CD1c-positive myeloid dendritic cell (primary cell): ENCODE results near the gene RBBP9.
"Not testable (repeated sequence)": the region's sequence is repeated elsewhere in the genome, so short reads cannot be mapped to it uniquely, and the experiment has no call there.

Experiments
- DNase-seq: peaks from one replicate; pipeline ENCODE4 v3.0.0-alpha.2; 2016; ENCODE audit errors: extremely low spot score

RBBP9 gene

DNA sequence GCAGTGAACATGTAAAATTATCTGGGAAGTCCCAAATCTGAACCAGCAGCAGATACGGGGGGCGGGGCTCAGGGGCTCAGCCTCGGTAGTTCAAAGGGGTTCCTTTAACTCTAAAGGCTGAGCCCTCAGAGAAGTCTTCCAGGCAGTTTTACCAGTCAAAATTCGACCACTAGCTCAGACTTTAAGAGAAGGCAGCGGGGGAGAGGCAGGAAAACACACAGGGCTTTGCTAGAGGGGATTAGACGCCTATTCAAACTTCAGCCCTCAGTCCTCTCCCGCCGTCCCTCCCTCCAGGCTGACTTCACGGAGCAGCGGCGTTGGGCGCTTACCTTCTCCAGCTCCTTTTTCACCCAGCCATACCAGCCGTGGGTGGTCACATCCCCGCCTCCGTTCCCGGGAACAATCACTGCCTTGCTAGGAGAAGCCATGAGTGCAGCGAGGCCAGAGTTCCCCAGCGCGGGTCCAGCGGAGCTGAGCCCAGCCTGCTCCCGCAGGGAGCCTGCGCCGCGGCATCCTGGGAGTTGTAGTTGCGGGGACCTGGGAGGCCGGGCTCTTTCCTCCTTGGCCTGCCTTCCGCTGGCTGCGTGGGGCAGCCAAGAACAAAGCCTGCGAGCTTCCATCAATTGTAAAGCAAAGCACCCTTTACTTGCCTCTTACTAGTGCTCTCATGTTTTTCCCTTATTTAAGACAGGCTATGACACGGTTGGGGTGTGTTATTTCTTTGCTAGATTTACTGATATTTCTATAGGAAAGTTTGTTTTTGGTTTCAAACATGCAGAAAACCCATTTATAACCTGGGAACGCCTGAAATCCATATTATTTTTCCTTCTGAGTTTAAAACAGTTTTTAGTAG lies at the start of gene RBBP9:
TSS of gene RBBP9 (minus strand) at position 486 of the 853 bp plus-strand sequence. CDS start at position 428, 58 bp downstream.
- DNase-seq: peak; percentile 81

DNA sequence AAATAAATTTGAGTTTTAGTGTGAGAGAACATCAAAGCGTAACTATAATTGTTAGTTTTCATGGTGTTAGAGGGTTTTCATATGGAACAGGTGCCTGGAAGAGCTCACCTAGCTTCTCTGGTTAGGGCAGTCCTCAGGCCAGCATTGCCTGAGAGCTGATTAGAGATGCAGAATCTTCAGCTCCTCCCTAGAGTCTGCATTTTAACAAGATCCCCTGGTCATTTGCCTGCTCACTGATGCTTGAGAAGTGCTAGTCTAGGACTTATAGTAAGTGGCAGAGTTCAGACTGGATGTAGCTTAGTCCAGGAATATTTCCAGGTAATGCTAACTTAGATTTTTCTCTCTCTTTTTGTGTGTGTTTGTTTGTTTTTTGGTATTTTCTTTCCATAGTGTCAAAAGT lies 48.5 kb upstream of the RBBP9 start:
- no peak for DNase-seq

DNA sequence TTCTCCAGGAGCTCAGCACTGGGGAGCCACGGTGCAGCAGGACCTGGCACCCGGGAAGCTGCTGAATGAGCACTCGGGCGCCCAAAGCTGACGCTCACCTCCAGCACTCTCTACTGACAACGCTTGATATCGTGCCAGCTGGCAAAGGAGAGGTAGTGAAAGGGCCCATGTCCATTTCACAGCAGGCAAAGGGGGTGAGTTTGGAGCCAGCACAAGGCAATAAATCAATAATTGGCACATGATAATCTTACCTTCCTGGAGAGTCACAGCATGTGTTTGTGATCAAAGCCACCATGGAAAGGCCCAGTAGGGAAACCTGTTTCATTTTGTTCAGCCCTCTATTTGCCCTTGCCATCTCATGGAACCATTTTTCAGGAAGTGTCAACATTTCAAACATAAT lies 46.9 kb upstream of the RBBP9 start:
- DNase-seq: no peak

DNA sequence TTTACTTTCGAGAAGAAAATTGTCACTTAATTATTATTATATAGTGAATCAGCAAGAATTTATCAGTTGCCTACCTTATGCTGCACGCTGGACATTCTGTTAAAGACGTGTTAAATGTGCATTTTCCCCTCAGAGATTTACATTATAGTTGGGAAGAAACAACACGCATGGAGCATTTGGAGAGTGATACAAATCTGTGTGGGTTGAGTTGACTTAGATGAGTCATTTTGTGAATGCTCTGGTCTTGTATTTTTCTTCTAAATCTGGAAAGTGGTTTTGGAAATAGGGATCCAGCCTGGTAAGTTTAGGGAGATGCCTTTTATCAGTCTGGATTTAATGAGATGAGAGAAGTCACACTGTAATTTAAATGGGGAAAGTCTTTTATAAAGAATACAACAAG lies 46.2 kb upstream of the RBBP9 start:
- DNase-seq: no peak

DNA sequence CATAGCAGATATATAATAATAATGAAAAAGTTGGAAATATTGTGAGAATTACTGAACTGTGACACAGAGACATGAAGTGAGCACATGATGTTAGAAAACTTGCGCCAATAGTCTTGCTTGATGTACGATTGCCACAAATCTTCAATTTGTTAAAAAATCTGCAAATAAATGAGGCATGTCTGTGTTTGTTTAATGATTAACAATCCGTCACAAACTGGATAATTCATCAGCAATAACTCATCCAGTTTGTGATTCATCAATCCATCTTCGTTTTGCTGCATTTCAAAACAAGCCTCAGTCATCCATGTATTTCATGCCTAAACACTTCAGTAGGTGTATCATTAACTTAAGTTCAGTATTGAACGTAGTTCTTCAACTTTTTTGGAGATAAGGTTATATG lies 44.7 kb upstream of the RBBP9 start:
- DNase-seq: no peak

DNA sequence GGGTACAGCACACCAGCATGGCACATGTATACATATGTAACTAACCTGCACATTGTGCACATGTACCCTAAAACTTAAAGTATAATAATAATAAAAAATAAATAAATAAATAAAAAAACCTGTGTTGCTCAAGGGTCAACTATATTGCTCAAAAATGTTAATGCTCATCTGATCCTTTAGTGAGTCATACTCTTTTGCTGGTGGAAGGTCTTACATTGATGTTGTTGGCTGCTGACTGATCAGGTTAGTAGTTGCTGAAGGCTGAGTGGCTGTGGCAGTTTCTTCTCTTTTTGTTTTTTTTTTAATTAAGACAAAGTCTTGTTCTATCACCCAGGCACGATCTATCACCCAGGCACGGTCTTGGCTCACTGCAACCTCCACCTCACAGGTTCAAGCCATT lies 40.6 kb upstream of the RBBP9 start:
- no peak for DNase-seq

DNA sequence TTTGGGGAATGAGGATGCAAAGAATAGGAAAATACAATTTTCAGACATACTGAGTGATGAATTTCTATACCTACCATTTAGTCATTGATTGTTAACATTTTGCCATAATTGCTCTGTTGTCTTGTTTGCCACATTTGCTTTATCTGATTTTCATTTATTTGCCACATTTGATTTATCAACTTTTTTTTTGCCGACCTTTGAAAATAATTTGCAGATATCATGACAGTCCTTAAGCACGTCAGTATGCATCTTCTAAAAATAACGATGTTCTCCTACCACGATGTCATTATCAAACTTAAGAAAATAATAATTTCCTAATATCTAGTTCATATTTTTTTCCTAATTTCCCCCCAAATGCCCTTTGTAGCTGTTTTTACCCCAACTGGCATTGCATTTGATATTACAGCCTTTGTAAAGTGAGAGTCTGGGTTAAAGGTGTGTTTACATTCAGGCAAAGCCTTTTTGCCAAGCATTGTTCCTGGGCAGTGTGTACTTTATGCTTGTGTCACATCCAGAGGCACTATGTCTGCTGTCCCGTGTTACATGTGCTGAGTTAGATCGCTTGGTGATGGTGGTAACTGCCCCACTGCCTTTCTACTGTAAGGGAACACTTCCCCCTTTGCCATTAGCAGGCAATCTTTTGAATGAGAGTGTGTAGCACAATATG lies 37.1 kb upstream of the RBBP9 start:
- no peak for DNase-seq

DNA sequence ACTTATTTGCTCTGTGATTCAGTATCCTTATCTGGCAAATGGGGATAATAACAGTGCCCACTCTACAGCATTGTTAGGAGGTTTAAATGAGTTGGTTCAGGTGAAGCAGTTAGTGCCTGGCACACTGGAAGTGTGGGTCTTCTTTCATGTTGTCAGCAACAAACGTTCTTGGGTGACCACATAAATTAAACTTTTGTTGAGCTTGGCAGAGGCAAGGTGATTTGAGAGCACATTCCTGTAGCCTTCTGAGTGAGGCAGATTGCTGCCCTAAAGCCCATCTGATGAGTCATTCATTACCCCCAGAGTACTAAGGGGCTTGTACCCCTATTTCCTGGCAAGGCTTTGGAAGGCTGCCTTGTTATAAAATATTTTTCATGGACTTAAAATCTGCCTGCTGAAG lies 36.5 kb upstream of the RBBP9 start:
- DNase-seq: no peak

DNA sequence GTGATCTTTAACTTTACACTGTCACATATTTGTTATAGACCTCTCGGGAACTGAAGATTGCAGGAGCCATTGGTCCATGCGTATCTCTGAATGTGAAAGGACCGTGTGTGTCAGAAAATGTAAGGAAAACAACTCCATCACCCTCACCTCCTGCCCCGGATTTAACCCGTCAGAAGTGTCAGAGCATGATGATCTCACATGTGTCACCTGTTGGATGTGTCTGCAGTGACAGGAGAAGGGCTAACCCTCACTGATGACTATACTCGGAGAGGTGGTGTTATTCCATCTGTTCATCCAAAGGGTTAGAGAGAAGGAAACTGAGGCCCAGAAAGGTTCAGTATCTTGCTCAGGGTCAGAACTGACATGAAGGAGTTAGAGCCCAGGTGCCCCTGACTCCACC lies 35.6 kb upstream of the RBBP9 start:
- no peak for DNase-seq

DNA sequence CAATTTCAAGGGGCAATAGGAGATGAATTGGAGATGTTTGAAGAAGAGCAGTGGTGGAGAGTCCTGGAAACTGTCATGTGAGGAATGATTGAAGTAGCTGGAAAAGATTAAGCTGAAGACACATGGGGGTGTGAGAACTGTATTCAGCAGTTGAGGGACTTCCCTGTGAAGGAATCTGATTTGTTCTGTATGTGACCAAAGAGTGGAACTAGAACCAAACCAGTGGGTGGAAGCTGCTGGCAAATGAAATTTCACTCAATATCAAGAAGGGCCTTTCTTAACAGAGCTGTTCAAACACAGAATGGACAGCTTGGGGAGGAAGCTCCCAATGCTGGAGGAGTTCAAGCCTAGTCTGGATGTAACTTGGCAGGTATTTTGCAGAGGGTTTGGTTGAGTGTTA lies 32.0 kb upstream of the RBBP9 start:
- no peak for DNase-seq

DNA sequence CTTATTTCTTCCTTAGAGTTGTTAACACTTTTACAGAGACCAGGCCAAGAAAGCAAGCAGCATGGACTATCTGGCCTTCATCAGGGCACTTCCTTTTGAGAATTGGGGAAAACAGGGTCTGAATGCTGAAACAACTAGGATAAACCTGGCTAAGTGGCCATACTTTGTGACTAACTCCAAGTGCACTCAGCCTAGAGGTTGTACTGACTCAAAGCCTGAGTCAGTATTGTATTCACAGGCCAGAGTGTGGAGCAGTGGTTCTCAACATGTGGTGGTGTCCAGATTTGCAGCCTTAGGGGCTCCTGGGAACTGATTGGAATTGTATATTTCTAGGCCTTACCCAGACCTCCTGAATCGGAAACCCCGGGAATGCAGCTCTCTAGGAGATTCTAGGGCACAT lies 30.8 kb upstream of the RBBP9 start:
- no peak for DNase-seq

DNA sequence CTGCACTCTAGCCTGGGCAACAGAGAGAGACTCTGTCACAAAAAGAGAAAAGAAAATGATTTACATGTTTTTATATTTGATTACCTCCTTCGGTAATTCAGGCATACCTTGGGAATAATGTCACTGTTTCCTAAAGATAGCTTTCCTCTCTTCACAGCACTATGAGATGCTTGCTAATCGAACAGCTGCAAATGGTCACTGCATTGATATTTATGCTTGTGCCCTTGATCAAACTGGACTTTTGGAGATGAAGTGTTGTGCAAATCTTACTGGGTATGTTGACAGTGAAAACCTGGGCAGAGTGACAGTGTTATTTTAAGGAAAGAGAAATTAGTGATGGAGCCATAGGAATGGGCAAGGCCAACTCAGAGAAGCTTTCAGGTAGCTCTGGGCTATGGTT lies 30.3 kb upstream of the RBBP9 start:
- DNase-seq: no peak

DNA sequence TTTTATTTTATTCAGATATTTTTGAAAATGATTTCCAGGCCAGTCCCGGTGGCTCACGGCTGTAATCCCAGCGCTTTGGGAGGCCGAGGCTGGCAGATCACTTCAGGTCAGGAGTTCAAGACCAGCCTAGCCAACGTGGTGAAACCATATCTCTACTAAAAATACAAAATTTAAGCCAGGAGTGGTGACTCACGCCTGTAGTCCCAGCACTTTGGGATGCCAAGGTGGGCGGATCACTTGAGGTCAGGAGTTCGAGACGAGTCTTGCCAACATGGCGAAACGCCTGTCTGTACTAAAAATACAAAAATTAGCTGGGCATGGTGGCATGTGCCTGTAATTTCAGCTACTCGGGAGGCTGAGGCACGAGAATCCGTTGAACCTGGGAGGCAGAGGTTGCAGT lies 29.7 kb upstream of the RBBP9 start:
- DNase-seq: not testable (repeated sequence)

DNA sequence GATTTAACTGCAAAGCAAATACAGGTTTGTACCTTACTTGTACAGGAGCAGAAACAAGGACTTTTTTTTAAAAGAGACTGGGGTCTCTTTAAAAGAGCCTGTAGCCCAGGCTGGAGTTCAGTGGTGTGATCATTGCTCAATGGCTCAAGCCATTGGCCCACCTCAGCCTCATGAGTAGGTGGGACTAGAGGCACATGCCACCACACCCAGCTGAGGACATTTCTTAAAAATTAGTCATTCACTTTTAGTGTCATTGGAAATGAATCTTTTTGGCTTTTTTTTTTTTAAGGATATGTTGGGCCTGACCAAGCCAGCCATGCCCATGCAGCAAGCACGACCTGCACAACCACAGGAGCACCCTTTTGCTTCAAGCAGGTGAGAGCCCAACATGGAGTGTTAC lies 27.6 kb upstream of the RBBP9 start:
- DNase-seq: no peak

DNA sequence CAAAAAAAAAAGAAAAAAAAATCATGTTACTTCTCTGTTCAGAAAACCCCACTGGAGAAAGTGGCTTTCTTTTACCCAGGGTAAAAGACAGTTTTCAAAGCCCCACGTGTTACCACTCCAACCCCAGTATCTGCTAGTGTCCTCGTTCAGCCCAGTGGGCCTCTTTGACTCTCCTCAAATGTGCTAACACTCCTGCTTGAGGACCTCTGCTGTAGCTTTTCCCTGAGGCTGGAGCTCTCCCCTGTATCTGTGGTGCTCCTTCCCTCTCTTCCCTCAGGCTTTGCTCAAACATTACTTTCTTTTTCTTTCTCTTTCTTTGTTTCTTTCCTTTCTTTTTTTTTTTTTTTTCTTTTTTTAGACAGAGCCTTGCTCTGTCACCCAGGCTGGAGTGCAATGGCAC lies 26.0 kb upstream of the RBBP9 start:
- DNase-seq: no peak

DNA sequence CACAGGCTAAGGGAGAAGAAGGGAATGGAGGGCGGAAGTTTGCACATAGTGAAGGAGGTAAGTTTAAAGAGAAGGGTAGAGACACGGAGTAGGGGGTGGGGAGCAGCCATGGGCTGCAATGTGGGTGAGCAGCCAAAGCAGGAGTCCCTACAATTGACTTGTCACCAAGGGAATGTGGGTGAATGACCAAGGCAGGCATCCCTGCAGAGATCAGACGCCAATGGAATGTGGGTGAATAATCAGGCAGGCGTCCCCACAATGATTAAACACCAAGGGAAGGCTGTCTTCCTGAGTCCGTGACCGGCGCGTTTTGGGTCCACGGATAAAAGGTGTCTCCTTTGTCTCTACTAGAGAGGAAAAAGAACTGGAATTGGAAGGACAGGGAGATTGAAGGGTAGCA lies 25.0 kb upstream of the RBBP9 start:
- DNase-seq: not testable (repeated sequence)

DNA sequence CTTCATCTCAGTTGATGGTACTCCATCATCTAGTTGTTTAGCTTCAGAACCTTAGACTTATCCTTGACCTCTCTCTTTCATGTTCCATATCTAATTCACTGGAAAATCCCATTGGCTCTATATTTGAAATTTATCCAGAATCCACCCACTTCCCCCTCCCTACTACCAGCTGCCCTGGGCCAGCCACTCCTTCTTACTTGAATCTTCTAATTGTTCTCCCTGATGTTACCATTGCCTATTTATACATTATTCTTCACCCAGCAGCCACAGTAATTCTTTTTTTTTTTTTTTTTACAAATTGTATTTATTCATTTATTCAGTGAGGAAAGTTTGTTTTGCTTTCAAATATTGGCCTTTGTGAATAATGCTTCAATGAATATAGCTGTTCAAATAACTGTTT lies 18.9 kb upstream of the RBBP9 start:
- no peak for DNase-seq

DNA sequence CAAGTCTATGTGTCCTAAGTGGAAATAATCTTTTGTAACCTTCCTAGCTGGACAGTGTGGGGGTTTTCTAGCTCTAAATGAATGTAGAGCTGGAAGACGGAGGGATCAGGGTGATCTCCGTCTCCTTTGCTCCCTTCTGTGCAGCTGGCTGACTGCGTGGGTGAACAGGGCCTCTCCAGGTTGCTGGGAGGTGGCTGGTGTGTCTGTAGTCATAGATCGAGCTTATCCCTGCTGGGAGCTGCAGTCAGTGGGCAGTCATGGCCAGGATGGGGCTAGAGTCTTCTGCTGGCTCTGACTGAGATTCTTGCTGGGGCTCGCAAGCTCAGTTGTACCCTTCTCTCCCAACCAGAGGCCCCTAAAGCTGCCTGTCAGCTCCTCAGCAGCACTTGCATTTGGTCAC lies 17.1 kb upstream of the RBBP9 start:
- no peak for DNase-seq

DNA sequence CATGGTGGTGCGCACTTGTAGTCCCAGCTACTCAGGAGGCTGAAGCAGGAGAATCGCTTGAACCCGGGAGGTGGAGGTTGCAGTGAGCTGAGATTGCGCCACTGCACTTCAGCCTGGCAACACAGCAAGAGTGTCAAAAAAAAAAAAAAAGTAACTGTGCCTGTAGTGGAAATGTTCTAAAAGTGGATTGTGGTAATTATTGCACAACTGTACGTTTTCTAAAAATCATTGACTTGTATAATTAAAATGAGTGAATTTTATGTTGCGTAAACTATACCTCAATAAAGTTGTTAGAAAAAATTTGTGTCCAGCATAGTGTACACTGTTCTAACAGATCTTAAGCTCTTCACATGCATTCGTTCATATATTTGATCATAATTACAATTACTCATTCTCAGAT lies 16.2 kb upstream of the RBBP9 start:
- no peak for DNase-seq

DNA sequence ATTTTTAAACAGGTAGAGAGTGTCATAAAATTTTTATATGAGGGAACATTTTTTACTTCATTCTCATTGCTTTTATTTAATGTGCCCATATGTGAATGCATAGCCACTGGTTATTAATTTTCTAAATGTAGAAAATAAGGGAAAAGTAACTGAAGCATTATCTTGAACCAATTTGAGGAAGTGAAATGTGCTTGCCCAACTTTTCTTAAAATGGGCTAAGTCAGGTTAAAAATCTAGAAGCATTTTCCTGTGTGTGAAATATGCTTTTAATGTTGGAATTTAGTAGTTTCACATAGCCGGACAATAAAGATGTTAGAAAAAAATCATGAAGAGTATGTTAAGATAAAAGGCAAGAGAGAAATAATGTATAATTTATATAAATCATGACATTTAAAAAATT lies 14.5 kb upstream of the RBBP9 start:
- DNase-seq: peak; percentile 77

DNA sequence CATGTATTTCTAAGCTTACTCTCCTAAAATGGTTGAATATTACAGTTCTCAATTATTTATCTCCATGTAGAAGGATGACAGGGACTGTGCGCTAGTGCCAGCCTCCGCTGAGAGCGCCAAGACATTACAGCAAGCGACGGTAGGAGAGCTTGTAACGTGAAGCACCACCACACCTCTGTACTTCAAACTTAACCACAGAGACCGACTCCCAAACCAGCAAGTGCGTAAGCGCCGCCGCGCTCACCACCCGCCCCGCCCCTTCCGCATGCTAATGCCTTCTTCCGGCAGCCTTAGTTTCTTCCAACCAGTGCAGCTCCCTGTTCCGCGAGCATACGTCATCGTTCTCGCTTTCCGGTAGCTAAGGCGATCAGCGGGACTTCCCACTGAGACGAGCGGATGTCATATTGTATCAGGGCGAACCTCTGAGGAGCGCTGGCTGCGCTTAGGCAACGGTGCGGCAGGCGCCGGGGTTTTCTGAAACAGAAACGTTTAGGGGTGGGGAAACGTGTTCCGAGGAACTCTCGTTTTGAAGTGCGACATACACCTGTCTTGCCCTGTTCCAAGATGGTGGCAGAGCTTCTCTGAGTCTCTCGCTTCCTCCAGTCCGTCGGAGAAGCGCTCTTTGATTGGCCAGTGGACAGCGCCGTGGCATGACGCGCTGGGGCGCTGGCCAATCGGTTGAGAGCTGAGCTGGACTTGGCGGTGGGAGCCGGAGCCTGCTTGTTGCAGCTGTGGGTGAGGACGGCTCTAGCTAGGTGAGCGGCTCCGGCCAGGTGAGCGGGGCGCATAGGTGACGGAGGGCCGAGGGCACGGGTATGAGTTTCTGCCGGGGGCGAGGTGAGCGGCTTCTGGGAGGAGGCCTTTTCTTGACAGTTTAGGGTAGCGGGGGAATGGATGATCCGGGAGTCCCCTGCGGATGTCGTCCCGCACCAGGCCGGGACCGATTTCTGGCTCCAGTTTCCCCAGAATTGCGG lies 10.5 kb upstream of the RBBP9 start, which contains the start of gene SEC23B:
TSS of gene SEC23B (plus strand) at position 723 of the 974 bp plus-strand sequence. CDS start 2,896 bp downstream, outside the sequence.
- peak; percentile 98 for DNase-seq

DNA sequence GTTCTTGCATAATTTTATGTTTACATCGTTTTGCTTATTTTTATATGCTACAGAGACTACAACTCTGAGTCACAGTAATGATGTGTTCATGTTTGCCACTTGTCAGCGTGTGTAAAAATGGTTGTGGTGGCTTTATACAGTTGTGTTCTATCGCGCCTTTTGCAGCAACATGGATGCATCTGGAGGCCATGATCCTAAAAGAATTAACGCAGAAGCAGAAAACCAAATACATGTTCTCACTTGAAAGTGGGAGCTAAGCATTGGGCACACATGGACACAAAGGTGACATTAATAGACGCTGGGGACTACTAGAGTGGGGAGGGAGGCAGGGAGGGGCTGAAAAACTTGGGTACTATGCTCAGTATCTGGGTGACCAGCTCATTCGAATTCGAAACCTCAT lies 9.7 kb upstream of the RBBP9 start:
- no peak for DNase-seq
